ENCODE measurements around the gene CRYGN. TPM values are rescaled to one million over a fixed set of nuclear protein-coding genes. Genes with fewer than 3 reads are reported as not detected.
A peak's percentile ranks its signal among the peaks of the same experiment; 100 is the strongest.

The CRYGN gene
- total and polyA plus RNA-seq, 2 experiments from 2014 or later = 0.24 TPM; not detected in 1

GRCh38 chr7:151428378-151429236 lies 11.3 kb downstream of the CRYGN start:
- peak; percentile 49 for DNase-seq (ENCODE audit: low spot score)
- Histone ChIP-seq H3K4me3 (no peak overlapping the region), H3K4me2 (peak overlapping the region; percentile 38), H3K4me1 (ENCODE audit: insufficient read depth) (peaks cover 23% of the 10 kb centered on the region), H3K27ac (peak overlapping the region; percentile 71), H3K79me2 (no peaks in the 10 kb centered on the region), H3K9me3 (ENCODE audit: low read depth) (no peaks in the 10 kb centered on the region), H3K27me3 (no peaks in the 10 kb centered on the region), H4K20me1 (ENCODE audit: insufficient read depth, poor library complexity, severe bottlenecking) (no peaks in the 10 kb centered on the region), H3K36me3 (replicated peaks; ENCODE audit: insufficient read depth, low read depth) (no peaks in the 10 kb centered on the region), H3K9me2 (replicated peaks; ENCODE audit: insufficient read depth) (no peaks in the 10 kb centered on the region), H2AFZ (no peak overlapping the region)
- TF ChIP-seq EZH2phosphoT487 (IDR thresholded peaks at IDR 0.05; ENCODE audit: low read depth, severe bottlenecking, unreplicated experiment) = no peak
- TF ChIP-seq, protein P1, sequence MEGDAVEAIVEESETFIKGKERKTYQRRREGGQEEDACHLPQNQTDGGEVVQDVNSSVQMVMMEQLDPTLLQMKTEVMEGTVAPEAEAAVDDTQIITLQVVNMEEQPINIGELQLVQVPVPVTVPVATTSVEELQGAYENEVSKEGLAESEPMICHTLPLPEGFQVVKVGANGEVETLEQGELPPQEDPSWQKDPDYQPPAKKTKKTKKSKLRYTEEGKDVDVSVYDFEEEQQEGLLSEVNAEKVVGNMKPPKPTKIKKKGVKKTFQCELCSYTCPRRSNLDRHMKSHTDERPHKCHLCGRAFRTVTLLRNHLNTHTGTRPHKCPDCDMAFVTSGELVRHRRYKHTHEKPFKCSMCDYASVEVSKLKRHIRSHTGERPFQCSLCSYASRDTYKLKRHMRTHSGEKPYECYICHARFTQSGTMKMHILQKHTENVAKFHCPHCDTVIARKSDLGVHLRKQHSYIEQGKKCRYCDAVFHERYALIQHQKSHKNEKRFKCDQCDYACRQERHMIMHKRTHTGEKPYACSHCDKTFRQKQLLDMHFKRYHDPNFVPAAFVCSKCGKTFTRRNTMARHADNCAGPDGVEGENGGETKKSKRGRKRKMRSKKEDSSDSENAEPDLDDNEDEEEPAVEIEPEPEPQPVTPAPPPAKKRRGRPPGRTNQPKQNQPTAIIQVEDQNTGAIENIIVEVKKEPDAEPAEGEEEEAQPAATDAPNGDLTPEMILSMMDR (IDR thresholded peaks at IDR 0.05; ENCODE audit: poor library complexity) = no peak
- TF ChIP-seq EZH2 (IDR thresholded peaks at IDR 0.05; ENCODE audit: borderline replicate concordance) = no peak
- 35% methylated on average over 13 of the region's 13 CpGs for WGBS (ENCODE audit: low lambda C conversion rate, missing lambda C conversion rate)

GRCh38 chr7:151427705-151428377 lies 12.1 kb downstream of the CRYGN start:
- no peaks in the 10 kb centered on the region for H3K36me3 ChIP-seq (replicated peaks; ENCODE audit: insufficient read depth, low read depth)
- TF ChIP-seq, protein P1 (IDR thresholded peaks at IDR 0.05; ENCODE audit: poor library complexity) = no peak
- no peak for TF ChIP-seq EZH2phosphoT487 (IDR thresholded peaks at IDR 0.05; ENCODE audit: low read depth, severe bottlenecking, unreplicated experiment)
- TF ChIP-seq EZH2 (IDR thresholded peaks at IDR 0.05; ENCODE audit: borderline replicate concordance) = no peak
- peak overlapping the region; percentile 38 for H3K4me2 ChIP-seq
- no peak for DNase-seq (ENCODE audit: low spot score)
- peaks cover 23% of the 10 kb centered on the region for H3K4me1 ChIP-seq (ENCODE audit: insufficient read depth)
- H3K9me2 ChIP-seq (replicated peaks; ENCODE audit: insufficient read depth) = no peaks in the 10 kb centered on the region
- H3K27me3 ChIP-seq = no peaks in the 10 kb centered on the region
- H3K4me3 ChIP-seq = no peak overlapping the region
- no peak overlapping the region for H2AFZ ChIP-seq
- 76% methylated on average over 10 of the region's 10 CpGs for WGBS (ENCODE audit: low lambda C conversion rate, missing lambda C conversion rate)
- no peaks in the 10 kb centered on the region for H4K20me1 ChIP-seq (ENCODE audit: insufficient read depth, poor library complexity, severe bottlenecking)
- peak overlapping the region; percentile 71 for H3K27ac ChIP-seq
- no peaks in the 10 kb centered on the region for H3K79me2 ChIP-seq
- no peaks in the 10 kb centered on the region for H3K9me3 ChIP-seq (ENCODE audit: low read depth)

DNA sequence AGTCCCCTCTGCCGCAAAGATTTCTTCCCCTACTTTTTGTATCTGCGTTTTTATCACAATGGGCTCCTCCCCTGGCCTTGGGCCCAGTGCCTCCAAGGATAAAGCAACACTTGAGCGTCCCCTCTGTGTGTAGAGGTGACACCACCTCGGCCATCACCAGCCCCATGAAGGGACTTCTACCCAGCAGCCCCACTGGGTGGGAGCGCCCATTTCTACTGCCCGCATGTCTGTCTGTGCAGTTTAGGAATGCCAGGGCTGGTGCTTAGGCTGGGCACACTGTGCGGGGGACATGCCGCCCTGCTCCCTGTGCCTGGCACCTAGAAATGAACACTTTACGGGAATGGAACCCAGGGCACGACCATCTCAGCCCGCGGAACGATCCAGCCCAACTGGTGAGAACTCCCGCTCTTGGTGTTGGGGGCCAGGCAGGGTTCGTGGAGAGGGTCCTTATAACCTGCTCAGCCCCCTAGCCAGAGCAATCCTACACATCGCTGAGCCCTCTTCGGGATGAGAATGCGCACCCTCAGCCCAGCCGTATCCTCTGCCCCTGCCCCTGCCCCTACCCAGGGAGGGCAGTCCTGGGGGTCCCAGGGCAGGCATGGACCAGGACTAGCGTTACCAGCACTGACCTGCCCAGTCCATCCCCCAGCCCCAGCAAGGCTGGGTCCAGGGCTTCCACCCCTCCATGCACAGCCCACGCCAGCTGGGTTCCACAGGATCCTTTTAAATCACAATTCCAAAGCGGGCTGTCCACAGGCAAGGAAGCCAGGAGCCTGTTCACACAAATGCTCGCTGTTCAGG lies 12.8 kb downstream of the CRYGN start:
- H2AFZ ChIP-seq = no peak overlapping the region

More for the DNA sequence above, 12.8 kb downstream of the CRYGN start:
- WGBS (ENCODE audit: low lambda C conversion rate, missing lambda C conversion rate) = 90% methylated on average over 20 of the region's 23 CpGs
- Histone ChIP-seq H4K20me1 (ENCODE audit: insufficient read depth, poor library complexity, severe bottlenecking) (no peaks in the 10 kb centered on the region), H3K4me1 (ENCODE audit: insufficient read depth) (peaks cover 23% of the 10 kb centered on the region), H3K36me3 (replicated peaks; ENCODE audit: insufficient read depth, low read depth) (no peaks in the 10 kb centered on the region), H3K4me2 (no peak overlapping the region), H3K4me3 (no peak overlapping the region), H3K27me3 (no peaks in the 10 kb centered on the region), H3K9me3 (ENCODE audit: low read depth) (no peaks in the 10 kb centered on the region), H3K79me2 (no peaks in the 10 kb centered on the region), H3K27ac (peak overlapping the region; percentile 71), H3K9me2 (replicated peaks; ENCODE audit: insufficient read depth) (no peaks in the 10 kb centered on the region)
- TF ChIP-seq EZH2 (IDR thresholded peaks at IDR 0.05; ENCODE audit: borderline replicate concordance) (no peak), EZH2phosphoT487 (IDR thresholded peaks at IDR 0.05; ENCODE audit: low read depth, severe bottlenecking, unreplicated experiment) (no peak)
- TF ChIP-seq, protein P1 (IDR thresholded peaks at IDR 0.05; ENCODE audit: poor library complexity) = no peak
- DNase-seq (ENCODE audit: low spot score) = no peak

All from hepatocyte (in vitro differentiated cells).